Measurements from ENCODE around the gene MRGPRF. TPM values are rescaled to one million over a fixed set of nuclear protein-coding genes. Genes with fewer than 3 reads are reported as not detected.
A peak's percentile ranks its signal among the peaks of the same experiment; 100 is the strongest.

MRGPRF gene
- total and polyA plus RNA-seq, 9 donors, result 8.6 to 104 (median 35.2) TPM

- Histone ChIP-seq H3K4me1 (ENCODE audit: insufficient read depth) (peaks cover 45% of the 10 kb centered on the region), H3K9me3 (no peaks in the 10 kb centered on the region), H3K27ac (no peak overlapping the region), H3K27me3 (no peaks in the 10 kb centered on the region), H3K36me3 (no peaks in the 10 kb centered on the region), H3K4me3 (no peak overlapping the region)
- TF ChIP-seq CTCF (IDR thresholded peaks at IDR 0.05) (no peak), EP300 (IDR thresholded peaks at IDR 0.05) (no peak), POLR2A (IDR thresholded peaks at IDR 0.05) (no peak)
- intact Hi-C loops (cut with DNase I), result loop anchor here in 2 of 4 donors (10.0 kb wide), 2 partner anchors 61 to 101 kb away; partner anchors contain the start of genes IGHMBP2 (in 1 of the 2) and MRPL21 (in 1 of the 2)
- WGBS, 3 donors, result 90 to 94% (median 90%) methylated on average over 48 of the region's 48 CpGs
- peak in 3 of 5 donors; percentile 10 to 35 (median 28) for DNase-seq
Measured at GRCh38 chr11:69005631-69006368, 7.2 kb downstream of the MRGPRF start.

GRCh38 chr11:69005183-69005630 lies 7.8 kb downstream of the MRGPRF start:
- intact Hi-C loops (cut with DNase I), result loop anchor here in 2 of 4 donors (10.0 kb wide), 2 partner anchors 60 to 100 kb away; partner anchors contain the start of genes IGHMBP2 (in 1 of the 2) and MRPL21 (in 1 of the 2)
- Histone ChIP-seq H3K36me3 (no peaks in the 10 kb centered on the region), H3K27ac (peak overlapping the region in 1 of 2 donors; percentile 32), H3K27me3 (no peaks in the 10 kb centered on the region), H3K4me3 (no peak overlapping the region), H3K9me3 (no peaks in the 10 kb centered on the region), H3K4me1 (ENCODE audit: insufficient read depth) (peaks cover 45% of the 10 kb centered on the region)
- TF ChIP-seq EP300 (IDR thresholded peaks at IDR 0.05) (no peak), POLR2A (IDR thresholded peaks at IDR 0.05) (no peak), CTCF (IDR thresholded peaks at IDR 0.05) (no peak)
- DNase-seq, result peak in 3 of 5 donors; percentile 12 to 37 (median 28)
- 86 to 89% (median 87%) methylated on average over 26 to 27 of the region's 27 CpGs for WGBS, 3 donors

GRCh38 chr11:69004411-69005182 lies 8.4 kb downstream of the MRGPRF start:
- Histone ChIP-seq H3K4me1 (ENCODE audit: insufficient read depth) (peaks cover 45% of the 10 kb centered on the region), H3K36me3 (no peaks in the 10 kb centered on the region), H3K27ac (peak overlapping the region in 1 of 2 donors; percentile 32), H3K4me3 (no peak overlapping the region), H3K27me3 (no peaks in the 10 kb centered on the region), H3K9me3 (no peaks in the 10 kb centered on the region)
- DNase-seq, result peak in 2 of 5 donors; percentile 23 to 39
- TF ChIP-seq CTCF (IDR thresholded peaks at IDR 0.05), result no peak
- no peak for TF ChIP-seq EP300 (IDR thresholded peaks at IDR 0.05)
- no peak for TF ChIP-seq POLR2A (IDR thresholded peaks at IDR 0.05)
- WGBS, 3 donors, result 83 to 91% (median 83%) methylated on average over 13 of the region's 13 CpGs
- intact Hi-C loops (cut with DNase I), result loop anchor here in 2 of 4 donors (10.0 kb wide), 2 partner anchors 60 to 100 kb away; partner anchors contain the start of genes IGHMBP2 (in 1 of the 2) and MRPL21 (in 1 of the 2)

GRCh38 chr11:69003866-69004367 lies 9.1 kb downstream of the MRGPRF start:
- Histone ChIP-seq H3K4me1 (ENCODE audit: insufficient read depth) (peaks cover 40% of the 10 kb centered on the region), H3K27me3 (no peaks in the 10 kb centered on the region), H3K27ac (no peak overlapping the region), H3K9me3 (no peaks in the 10 kb centered on the region), H3K4me3 (no peak overlapping the region), H3K36me3 (no peaks in the 10 kb centered on the region)
- WGBS, 3 donors, result 89 to 92% (median 91%) methylated on average over 19 to 20 of the region's 20 CpGs
- peak in 2 of 5 donors; percentile 9 to 28 for DNase-seq
- intact Hi-C loops (cut with DNase I), result loop anchor here in 2 of 4 donors (10.0 kb wide), 2 partner anchors 59 to 99 kb away; partner anchors contain the start of genes IGHMBP2 (in 1 of the 2) and MRPL21 (in 1 of the 2)
- no peak for TF ChIP-seq CTCF (IDR thresholded peaks at IDR 0.05)
- TF ChIP-seq POLR2A (IDR thresholded peaks at IDR 0.05), result no peak
- TF ChIP-seq EP300 (IDR thresholded peaks at IDR 0.05), result no peak
